Upper lobe of left lung (tissue), 6 donors: ENCODE data around the gene LGR5. TPM values are rescaled to one million over a fixed set of nuclear protein-coding genes. Genes with fewer than 3 reads are reported as not detected.

ENCODE experiments used
- ATAC-seq, 2 donors: fragments of 200-7000 bp; cut with Tn5 transposase; one replicate each; pipeline ENCODE4 v1.9.1; 2022; ENCODE audit warnings: mild to moderate bottlenecking in 2 of 2, moderate library complexity in 2 of 2; ENCODE audit not compliant: low FRiP score in 2 of 2
- DNase-seq, 2 donors: peaks; one replicate each; pipeline ENCODE4 v3.0.0-alpha.2; 2019 to 2020
- H3K27ac ChIP-seq, 4 donors: fragments of 200-600 bp; sonication (generic); one replicate each; pipeline ENCODE4 v1.5.1; 2016 to 2019
- H3K27me3 ChIP-seq, 4 donors: fragments of 200-600 bp; sonication (generic); one replicate each; pipeline ENCODE4 v1.5.1; 2017 to 2019
- H3K36me3 ChIP-seq, 4 donors: fragments of 200-600 bp; sonication (generic); one replicate each; pipeline ENCODE4 v1.5.1; 2016 to 2019
- H3K4me1 ChIP-seq, 4 donors: fragments of 200-600 bp; sonication (generic); one replicate each; pipeline ENCODE4 v1.5.1; 2018 to 2019
- H3K4me3 ChIP-seq, 4 donors: fragments of 200-600 bp; sonication (generic); one replicate each; pipeline ENCODE4 v1.5.1; 2017 to 2019; ENCODE audit warnings: mild to moderate bottlenecking in 2 of 4, moderate library complexity in 1 of 4
- H3K9me3 ChIP-seq, 4 donors: fragments of 200-600 bp; sonication (generic); one replicate each; pipeline ENCODE4 v1.5.1; 2018 to 2019
- EP300 ChIP-seq, 4 donors: sonication (generic); formaldehyde crosslinking; IDR thresholded peaks; one replicate each; pipeline ENCODE4 v1.5.1; 2017; ENCODE audit warnings: antibody characterized with exemption in 4 of 4, control low read depth in 2 of 4
- POLR2A ChIP-seq, 4 donors: fragments of 450-650 bp; IDR thresholded peaks; one replicate each; pipeline ENCODE4 v1.5.1; 2016 to 2017; ENCODE audit warnings: antibody characterized with exemption in 4 of 4, mild to moderate bottlenecking in 2 of 4
- POLR2AphosphoS5 ChIP-seq, 2 donors: sonication (generic); formaldehyde crosslinking; IDR thresholded peaks; one replicate each; pipeline ENCODE4 v1.5.1; 2017; ENCODE audit warnings: antibody characterized with exemption in 2 of 2
- WGBS, 2 donors: methylation state at CpG; one replicate each; pipeline ENCODE4 v1.1.5; 2017 to 2018; 5-methylcytosine and 5-hydroxymethylcytosine counted together
- total RNA-seq, 6 donors: library from RNA; depleted of rRNA in 4 of 6; stranded (reverse); fragments of >200 nt in 4 of 6; gene quantifications; one replicate each; pipeline versions ENCODE4 v1.1.0 to v1.2.1, GENCODE V29; 2016 to 2021
- TF ChIP-seq, protein P1 (sequence below), 6 experiments: fragments of 450-650 bp in 4 of 6; fragments of 200-600 bp in 2 of 6; sonication (generic) in 2 of 6; IDR thresholded peaks; one replicate each; pipeline ENCODE4 v1.5.1; 2016 to 2019; ENCODE audit warnings: antibody characterized with exemption in 6 of 6
- donor health status: DM: no; HTN: no; CAD: no; lungs with moderate emphysema.
- donor health status: DM: no; HTN: yes; CAD: no; lungs with severe emphysema.

Gene LGR5
- total RNA-seq, 6 donors from 2014 or later, result 0.27 to 1.2 (median 0.75) TPM; not detected in 2

DNA sequence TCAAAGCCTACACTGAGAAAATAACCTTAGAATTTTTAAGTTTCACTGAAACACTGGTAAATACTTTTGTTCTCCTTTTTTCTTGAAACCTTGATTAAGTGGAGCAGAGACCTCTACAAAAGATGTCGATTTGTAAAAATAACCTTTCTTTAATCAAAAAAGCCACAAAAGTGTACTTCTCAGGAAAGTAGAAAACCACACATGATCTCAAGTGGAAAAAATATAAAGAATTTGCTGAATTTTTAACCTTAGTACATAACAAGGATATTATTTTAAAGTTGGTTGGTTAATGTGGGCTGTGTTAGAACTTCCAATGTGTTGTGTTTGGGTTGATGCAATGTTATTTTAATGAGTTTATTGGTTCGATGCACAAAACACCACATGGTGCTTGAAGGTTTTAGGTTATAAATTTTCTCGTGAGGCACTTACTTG lies 8.6 kb downstream of the LGR5 start:
- TF ChIP-seq POLR2AphosphoS5 (IDR thresholded peaks at IDR 0.05) (no peak), EP300 (IDR thresholded peaks at IDR 0.05) (no peak), POLR2A (IDR thresholded peaks at IDR 0.05) (no peak)
- TF ChIP-seq, protein P1, sequence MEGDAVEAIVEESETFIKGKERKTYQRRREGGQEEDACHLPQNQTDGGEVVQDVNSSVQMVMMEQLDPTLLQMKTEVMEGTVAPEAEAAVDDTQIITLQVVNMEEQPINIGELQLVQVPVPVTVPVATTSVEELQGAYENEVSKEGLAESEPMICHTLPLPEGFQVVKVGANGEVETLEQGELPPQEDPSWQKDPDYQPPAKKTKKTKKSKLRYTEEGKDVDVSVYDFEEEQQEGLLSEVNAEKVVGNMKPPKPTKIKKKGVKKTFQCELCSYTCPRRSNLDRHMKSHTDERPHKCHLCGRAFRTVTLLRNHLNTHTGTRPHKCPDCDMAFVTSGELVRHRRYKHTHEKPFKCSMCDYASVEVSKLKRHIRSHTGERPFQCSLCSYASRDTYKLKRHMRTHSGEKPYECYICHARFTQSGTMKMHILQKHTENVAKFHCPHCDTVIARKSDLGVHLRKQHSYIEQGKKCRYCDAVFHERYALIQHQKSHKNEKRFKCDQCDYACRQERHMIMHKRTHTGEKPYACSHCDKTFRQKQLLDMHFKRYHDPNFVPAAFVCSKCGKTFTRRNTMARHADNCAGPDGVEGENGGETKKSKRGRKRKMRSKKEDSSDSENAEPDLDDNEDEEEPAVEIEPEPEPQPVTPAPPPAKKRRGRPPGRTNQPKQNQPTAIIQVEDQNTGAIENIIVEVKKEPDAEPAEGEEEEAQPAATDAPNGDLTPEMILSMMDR (IDR thresholded peaks at IDR 0.05), result no peak
- no peak for ATAC-seq

DNA sequence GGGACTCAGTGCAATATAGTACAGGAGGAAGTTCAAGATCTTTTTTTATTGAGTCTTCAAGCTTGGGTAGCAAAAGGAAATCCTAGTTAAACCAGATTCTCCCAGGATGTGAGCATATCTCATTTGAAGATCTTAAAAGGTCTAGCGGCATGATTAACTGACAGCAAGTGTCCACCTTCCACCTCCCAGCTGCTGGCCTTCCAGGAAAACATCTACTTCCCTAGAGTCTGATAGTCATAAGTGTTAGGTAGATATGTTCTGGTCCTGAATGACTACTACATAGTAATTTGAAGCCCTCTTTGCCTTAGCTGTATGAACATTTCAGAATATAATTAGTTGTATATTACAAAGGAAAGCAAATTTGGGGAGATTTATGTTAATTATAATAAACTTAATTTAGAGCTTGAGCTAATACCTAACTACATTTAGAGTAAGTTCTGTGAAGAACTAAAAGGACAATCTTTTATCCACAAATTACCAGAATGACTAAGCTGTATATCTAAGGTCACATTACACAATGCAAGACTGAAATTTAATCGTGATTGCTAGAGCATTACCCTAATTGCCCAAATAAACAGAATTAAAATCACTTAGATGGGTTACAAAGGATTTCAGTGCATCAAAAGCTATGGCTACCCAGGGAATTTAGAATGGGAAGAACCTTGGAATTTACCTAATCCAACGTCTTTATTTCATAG lies 9.9 kb downstream of the LGR5 start:
- TF ChIP-seq POLR2A (IDR thresholded peaks at IDR 0.05) (no peak), EP300 (IDR thresholded peaks at IDR 0.05) (no peak), POLR2AphosphoS5 (IDR thresholded peaks at IDR 0.05) (no peak)
- TF ChIP-seq, protein P1 (IDR thresholded peaks at IDR 0.05), result no peak
- Histone ChIP-seq H3K4me1 (no peaks in the 10 kb centered on the region), H3K9me3 (no peaks in the 10 kb centered on the region), H3K36me3 (no peaks in the 10 kb centered on the region), H3K27me3 (no peaks in the 10 kb centered on the region), H3K27ac (no peak overlapping the region), H3K4me3 (no peak overlapping the region)
- ATAC-seq (no peak), DNase-seq (no peak)
- WGBS, 2 donors, result 62 to 66% methylated on average over 3 of the region's 3 CpGs

More for the DNA sequence above, 8.6 kb downstream of the LGR5 start:
- no peak overlapping the region for H3K27ac ChIP-seq
- no peak for DNase-seq
- no peaks in the 10 kb centered on the region for H3K9me3 ChIP-seq
- H3K36me3 ChIP-seq, result no peaks in the 10 kb centered on the region
- 53 to 76% methylated on average over 3 of the region's 3 CpGs for WGBS, 2 donors
- H3K4me1 ChIP-seq, result no peaks in the 10 kb centered on the region
- H3K27me3 ChIP-seq, result no peaks in the 10 kb centered on the region
- no peak overlapping the region for H3K4me3 ChIP-seq

DNA sequence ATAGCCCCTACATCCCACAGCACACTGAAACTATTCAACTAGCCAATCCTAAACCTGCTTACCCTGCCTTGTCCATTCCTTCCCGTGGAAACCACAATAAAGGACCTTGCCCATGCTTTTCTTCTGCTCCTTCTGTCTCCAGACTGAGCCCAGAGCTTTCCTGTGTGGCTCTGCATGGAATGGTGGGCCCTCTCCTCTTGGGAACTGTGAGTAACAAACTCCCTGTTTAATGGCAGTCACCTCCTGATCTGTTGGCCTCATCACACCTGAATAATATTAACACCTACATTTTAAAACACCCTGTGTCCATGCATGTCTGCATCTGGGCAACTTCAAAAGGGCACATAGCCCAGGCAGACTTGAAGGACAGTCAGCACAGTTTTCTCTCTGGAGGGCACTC lies 12.4 kb downstream of the LGR5 start:
- TF ChIP-seq POLR2AphosphoS5 (IDR thresholded peaks at IDR 0.05) (no peak), POLR2A (IDR thresholded peaks at IDR 0.05) (no peak), EP300 (IDR thresholded peaks at IDR 0.05) (no peak)
- TF ChIP-seq, protein P1 (IDR thresholded peaks at IDR 0.05), result no peak
- no peak for ATAC-seq
- WGBS, 2 donors, result 47 to 68% methylated on average over 1 of the region's 1 CpG

DNA sequence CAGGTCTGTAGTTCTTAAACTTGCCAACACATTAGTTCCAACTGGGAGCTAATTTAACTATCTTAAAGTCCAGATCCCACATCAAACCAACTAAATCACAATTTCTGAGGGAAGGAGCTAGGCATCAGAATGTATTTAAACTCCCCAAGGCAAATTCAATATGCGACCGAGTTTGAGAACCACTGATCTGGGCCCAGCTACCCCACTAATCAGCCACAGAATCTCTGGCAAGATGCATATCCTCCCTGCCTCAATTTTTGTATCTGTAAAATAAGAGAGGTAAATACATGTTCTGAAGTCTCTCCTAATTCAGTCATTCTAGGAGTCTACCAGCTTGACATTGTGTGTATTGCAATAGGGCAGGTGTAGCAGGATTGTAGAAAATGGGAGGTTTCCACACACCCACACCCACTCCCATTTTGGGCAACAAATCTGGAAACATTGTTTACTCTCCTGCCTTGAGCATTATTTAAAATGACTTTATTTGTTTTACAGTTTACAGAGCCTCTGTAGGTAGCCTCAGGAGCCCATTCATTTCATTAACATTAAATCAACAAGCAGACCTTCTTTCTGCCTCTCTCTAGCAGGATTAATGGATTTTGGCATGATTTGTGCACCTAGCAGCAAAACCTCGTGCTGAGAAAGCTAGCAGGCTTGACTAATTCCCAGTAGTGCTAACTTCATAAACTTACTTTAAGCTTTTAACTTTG lies 15.6 kb downstream of the LGR5 start:
- no peak for TF ChIP-seq POLR2A (IDR thresholded peaks at IDR 0.05)
- TF ChIP-seq, protein P1 (IDR thresholded peaks at IDR 0.05), result no peak
- TF ChIP-seq POLR2AphosphoS5 (IDR thresholded peaks at IDR 0.05), result no peak
- TF ChIP-seq EP300 (IDR thresholded peaks at IDR 0.05), result no peak
- no peaks in the 10 kb centered on the region for H3K9me3 ChIP-seq
- ATAC-seq, result no peak
- 61 to 76% methylated on average over 3 of the region's 3 CpGs for WGBS, 2 donors
- DNase-seq, result no peak
- H3K27me3 ChIP-seq, result no peaks in the 10 kb centered on the region
- H3K4me1 ChIP-seq, result no peaks in the 10 kb centered on the region
- H3K36me3 ChIP-seq, result no peaks in the 10 kb centered on the region
- H3K4me3 ChIP-seq, result no peak overlapping the region
- H3K27ac ChIP-seq, result no peak overlapping the region

More for the DNA sequence above, 12.4 kb downstream of the LGR5 start:
- Histone ChIP-seq H3K4me1 (no peaks in the 10 kb centered on the region), H3K36me3 (no peaks in the 10 kb centered on the region), H3K27me3 (no peaks in the 10 kb centered on the region), H3K4me3 (no peak overlapping the region), H3K9me3 (no peaks in the 10 kb centered on the region), H3K27ac (no peak overlapping the region)
- no peak for DNase-seq
